Activated CD8-positive, alpha-beta memory T cell treated with anti-CD3 and anti-CD28 coated beads for 48 hours (primary cell): ENCODE measurements around the gene TRIM67.

Source experiments
- DNase-seq, 3 experiments: peaks; one replicate each; pipeline ENCODE4 v3.0.0-alpha.2; 2020; ENCODE audit warnings: low read depth in 2 of 3, low spot score in 2 of 3

Gene TRIM67

DNA sequence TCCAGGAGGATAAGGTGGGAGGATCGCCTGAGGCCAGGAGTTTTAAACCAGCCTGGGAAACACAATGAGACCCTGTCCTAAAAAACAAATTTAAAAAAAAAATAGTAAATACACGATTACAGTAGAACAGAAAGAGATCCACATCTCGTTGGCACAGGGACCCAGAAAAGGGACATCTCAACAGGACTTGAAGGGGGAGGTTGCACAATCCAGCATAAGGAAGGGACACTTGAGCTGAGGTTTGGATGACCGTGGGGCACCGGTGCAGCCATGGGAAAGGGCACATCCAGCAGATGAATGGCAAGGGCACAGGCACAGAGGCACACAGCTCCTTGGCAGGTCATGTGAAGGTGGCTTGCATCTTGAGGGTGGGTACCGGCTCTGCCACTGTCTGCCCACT lies 20.5 kb downstream of the TRIM67 start:
- no peak for DNase-seq

DNA sequence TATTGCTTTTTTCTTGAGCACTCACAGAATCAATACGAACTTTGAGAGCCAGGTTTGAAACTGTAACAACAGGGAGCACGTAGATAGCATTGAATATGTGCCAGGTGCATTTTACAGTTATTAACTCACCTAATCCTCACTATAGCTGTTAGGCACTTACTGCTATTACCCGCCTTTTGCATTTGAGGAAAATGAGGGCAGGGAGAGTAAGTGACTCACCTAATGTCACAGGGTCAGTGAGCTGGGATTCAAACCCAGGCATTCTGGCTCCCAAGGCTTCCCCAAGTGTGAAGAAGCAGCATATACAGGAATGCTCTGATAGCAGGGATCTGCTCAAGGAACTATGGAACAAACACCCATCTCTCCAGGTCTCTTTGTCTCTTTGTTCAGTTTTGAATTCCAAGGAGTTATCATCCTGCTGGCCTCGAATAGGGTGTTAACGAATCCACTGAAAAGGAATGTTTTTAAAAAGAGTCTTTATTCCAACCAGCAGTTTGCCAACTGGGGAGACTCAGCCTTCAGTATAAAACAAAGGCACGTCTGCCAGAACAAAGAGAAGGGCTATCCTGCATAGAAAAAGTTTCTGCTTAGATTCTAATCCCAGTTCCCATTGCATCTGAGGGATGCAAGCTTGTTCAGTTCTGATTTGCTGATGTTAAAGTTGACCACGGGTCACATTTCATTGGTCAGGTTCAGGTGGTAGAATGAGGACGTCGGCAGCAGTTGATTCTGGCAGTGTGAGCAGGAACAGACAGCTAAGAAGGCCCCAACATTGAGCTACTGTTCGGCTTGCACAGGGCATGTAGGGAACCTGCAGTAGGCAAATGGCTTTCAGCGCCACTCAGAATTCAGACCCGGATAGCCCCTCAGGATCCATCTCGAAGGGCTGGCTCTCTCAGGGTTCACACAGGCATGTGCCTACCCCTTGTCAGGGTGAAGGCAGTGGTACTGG lies 22.1 kb downstream of the TRIM67 start:
- DNase-seq: no peak

DNA sequence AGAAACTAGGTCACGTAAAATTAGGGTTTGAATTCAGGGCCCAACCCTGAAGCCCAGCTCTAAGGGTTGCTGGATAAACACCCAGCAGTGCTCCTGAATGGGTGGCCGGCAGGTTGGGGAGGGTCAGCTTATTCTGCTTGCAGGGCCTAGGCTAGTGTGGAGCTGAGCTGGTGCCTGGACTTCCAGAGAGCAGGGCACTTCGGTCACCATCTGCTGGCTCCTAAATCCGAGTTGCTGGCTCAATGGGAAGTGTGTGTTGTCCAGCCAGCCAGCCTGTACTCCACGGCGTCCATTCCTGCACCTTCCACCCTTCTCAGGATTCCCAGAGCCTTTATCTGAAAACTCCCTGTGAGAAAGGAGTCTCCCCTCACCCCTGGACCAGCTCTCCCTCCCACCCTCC lies 23.0 kb downstream of the TRIM67 start:
- DNase-seq: no peak

DNA sequence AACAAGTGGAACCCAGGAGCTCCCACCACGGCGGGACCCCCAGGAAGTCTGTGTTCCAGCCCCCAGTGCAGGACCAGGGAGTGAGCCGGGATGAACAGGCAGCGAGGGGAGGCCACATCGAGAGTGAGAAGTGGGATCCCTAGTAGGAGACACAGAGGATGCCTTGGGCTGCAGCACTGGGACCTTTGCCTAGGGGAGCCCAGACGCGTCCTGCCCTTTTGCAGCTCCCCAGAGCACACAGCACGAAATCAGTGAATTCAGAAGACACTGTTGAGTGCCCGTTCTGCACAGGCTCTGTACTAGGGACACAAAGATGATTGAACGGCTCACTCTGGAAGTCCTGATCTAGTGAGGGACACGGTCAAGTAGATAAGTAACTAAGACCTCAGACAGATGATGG lies 23.5 kb downstream of the TRIM67 start:
- no peak for DNase-seq

DNA sequence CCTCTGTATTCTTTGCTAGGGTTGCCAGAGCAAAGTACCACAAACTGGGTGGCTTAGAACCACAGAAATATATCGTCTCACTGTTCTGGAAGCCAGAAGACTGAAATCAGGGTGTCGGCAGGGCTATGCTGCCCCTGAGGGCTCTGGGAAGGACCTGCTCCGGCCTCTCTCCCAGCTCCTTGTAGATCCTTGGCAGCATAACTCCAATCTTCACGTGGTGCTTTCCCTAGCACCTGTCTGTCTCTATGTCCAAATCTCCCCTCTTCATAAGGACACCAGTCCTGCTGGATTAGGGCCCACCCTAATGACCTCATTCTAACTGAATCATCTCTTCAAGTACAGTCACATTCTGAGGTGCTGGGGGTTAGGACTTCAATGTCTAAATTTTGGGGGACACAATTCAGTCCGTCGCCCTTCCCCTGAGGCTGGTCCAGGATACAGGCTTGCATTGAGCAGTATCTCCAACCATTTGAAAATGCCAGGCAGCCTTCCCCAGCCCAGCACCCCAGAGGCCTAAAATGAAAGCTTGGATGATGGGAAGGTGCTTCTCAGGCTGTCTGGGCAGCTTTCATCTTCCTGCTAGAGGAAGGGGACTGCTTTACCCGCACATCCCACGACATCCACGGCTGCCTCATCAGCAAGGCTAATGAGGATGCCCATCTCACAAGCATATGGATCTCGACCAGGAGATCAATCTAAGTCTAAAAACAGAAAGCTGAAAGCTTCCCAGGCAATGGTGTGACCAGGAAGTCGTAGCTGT lies 24.7 kb downstream of the TRIM67 start:
- DNase-seq: no peak

DNA sequence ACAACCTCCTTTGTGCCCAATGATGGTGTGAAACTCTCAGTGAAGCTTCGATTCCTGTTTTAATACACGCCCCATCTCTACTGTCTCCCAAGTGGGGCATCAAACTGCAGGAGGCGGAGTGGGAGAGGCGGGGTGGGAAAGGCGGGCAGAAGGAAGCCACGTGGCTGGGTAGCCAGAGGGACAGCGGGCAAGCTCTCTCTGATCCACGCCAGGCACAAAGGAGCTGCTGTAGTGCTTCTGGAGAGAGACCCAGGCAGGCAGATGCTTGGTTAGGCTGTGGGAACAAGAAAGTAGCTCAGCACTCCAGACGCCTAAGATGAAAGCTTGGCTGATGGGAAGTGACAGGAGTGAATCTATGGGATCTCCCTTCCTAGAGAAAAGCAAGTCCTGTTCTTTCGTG lies 25.7 kb downstream of the TRIM67 start:
- no peak for DNase-seq

DNA sequence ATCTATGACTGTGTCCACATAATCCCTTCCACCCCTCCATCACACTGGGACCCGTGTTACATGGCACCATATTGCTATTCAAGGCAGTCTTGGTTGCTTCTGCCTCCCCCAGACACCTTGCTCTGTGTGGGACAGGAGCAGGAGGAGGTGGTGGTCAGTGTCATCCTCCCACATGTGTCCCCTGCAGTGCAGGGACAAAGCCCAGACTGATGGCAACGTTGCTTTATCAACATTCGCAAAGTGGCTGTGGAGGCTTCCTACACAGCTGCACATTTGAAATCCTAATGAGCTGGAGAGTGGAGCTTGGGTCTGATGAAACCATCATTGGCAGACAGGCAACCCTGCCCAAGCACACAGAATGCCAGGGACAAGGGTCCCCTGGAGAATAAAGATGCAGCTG lies 26.2 kb downstream of the TRIM67 start:
- DNase-seq: no peak

DNA sequence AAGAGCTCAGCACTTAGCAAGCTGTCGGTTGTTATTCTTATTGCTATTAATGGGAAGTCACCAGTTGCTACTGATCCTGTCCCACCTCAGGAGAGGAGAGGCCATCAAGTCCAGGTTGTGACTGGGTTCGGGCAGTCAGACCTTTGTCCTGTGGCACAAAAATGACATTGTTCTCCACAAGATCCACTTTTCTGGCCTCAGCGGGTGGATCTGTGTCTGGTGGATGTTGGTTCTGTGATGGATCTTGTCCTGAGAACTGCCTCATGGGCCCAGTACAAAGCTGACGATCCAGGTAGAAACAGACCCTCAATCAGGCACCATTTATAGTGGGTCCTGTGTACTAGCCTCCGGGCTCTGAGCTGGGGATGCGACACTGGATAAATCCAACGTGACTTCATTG lies 26.9 kb downstream of the TRIM67 start:
- no peak for DNase-seq

DNA sequence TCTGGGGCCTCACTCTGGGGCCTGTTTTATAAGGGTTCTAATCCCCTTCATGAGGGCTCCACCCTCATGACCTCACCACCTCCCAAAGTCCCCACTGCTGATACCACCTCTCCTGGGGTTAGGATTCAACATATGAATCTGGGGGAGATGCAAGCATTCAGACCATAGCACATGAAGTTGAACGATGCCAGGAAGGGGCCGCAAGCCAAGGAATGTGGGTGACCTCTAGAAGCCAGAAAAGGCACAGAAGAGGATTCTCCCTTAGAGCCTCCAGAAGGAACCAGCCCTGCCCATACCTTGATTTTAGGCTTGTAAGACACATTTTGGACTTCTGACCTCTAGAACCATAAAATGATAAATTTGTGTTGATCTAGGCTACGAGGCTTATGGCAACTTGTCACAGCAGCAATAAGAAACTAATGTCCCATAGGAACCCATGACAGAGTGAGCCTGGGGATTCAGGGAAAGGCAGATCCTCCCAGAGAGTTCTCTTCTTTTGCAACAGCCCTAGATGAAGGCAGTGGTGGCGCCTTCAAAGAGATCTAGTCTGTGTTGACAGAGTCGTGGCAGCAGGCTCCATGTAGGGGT lies 27.9 kb downstream of the TRIM67 start:
- DNase-seq: no peak

DNA sequence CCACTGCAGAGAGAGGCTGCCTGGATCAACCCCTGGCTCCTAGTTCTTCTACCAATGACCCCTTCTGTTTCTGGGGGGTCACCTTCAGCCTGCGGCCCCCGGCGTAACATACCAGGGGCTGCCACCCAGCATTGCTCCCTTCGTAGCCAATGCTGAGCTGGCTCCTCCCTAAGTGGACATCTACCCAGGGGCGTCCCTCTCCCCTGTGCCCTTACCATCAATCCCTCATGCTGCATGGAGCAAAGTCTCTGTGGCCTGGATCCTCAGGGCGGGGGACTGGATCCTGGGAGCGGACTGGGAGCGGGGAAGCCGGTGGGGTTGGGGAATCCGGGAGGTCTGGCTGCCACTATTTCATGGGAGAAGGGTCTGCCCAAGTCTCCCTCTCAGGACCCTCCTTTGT lies 28.6 kb downstream of the TRIM67 start:
- DNase-seq: no peak

DNA sequence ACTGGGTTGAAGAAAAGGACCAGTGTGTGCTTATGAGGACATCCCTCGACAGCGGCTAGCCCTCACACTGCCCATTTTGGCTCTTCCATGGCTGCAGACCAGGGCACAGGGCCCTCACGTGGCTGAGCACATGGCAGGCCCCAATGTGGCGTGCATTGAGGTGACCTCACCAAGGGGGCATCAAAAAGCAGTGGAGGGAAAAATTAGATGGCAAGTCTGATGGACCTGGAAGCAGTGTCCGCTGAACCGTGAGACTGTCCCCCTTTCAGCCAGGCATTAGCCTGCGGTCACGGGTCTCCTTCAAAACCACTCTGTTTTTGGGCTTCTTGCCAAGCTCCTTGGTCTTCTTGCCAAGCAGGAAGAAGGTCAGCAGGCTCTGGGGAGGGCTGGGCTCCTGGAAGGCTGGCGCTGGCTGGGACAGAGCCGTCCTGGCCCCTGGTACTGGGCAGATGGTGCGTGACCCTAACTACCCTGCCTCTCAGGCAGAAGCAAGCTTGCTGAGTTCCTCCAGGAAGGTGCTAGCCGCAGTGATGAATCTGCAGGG lies 30.8 kb downstream of the TRIM67 start:
- no peak for DNase-seq

DNA sequence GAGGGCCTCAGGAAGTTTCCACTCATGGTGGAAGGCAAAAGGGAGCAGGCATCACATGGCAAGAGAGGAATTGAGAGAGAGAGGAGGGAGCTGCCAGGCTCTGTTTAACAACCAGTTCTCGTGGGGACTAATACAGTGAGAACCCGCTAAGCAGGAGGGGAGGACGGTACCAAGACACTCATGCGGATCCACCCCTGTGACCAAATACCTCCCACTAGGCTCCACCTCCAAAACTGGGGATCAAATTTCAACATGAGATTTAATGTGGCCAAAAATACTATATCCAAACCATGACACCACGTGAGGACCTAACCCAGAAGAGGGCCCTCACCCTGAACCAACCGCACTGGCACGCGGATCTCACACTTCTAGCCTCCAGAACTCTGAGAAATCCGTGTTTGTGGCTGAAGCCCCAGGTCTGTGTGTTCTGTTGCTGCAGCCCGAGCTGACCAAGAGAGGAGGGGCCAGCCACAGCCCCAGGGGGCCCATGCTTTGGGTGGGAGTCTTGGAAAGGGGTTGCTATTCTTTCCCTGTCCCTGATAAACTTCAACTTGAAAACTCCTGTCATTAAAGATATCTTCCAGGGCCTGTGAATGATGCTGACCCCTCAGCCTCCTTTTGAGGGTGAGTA lies 32.0 kb downstream of the TRIM67 start:
- no peak for DNase-seq

DNA sequence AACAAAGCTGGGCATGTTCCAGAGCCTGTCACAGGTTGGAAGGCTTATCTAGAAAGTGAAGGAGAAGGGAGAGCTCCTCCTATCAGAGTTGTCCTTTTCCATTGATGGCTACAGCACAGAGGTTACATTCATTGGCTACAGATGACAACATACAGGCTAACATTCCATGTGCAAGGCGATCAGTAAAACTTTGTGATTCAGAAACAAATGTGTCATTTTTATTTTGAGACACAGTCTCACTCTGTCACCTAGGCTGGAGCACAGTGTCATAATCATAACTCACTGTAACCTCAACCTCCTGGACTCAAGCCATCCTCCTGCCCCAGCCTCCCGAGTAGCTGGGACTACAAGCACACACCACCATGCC lies 32.6 kb downstream of the TRIM67 start:
- DNase-seq: no peak

DNA sequence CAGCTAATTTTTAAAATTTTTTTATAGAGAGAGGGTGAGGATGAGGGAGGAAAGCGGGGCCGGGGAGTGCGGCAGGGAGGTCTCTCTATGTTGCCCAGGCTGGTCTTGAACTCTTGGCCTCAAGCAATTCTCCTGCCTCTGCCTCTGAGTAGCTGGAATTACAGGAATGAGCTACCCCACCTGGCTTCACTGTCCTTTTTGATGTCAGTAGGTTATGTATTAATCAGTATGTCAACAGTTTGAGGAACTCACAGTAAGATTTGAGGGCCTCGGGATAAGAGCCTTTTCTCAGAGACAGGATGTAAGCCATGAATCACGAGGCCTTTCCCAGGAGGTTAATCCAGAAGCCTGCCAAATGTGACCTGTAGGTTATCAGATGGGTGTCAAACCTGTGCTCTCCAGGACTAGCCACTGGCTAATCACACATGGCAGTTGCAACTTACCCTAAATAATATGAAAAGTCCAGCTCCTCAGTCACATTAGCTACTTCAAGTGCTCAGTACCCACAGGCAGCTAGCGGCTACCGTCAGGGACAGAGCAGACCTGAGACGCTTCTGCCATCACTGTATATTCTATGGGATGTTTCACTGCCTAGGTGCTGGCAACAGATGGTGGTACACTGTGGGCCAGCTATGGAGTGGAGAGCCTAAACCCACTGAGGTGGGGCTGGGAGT lies 33.1 kb downstream of the TRIM67 start:
- no peak for DNase-seq

DNA sequence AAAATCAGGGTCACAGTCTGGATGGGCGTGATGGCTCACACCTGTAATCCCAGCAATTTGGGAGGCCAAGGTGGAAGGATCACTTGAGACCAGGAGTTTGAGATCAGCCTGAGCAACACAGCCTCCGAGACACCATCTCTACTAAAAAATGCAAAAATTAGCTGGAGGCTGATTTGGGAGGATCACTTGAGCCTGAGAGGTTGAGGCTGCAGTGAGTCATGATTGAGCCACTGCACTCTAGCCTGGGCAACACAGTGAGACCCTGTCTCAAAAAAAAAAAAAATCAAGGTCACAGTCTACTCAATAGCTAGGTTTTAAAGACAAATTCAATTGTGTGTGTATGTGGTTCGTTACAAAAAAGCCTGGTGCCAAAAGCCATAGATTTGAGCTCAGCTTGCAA lies 34.4 kb downstream of the TRIM67 start:
- no peak for DNase-seq

DNA sequence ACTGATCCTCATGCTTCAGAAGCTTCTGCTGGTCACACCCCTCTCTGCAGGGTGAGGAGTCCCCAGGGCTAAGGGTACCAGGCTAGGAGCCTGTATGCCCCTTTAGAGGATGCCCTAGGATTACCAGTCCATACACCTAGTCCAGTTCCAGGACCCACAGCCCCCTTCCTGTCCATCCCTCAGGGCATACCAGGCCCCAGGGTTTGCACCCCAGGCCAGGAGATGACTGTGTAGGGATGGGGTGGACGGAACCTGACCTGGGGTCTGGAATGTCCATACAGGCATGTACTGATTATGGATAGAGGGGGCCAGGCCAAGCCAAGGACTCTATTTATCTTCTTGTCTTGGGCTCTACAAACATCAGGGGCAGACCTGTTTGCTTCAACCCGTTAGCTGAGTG lies 34.9 kb downstream of the TRIM67 start:
- DNase-seq: no peak

DNA sequence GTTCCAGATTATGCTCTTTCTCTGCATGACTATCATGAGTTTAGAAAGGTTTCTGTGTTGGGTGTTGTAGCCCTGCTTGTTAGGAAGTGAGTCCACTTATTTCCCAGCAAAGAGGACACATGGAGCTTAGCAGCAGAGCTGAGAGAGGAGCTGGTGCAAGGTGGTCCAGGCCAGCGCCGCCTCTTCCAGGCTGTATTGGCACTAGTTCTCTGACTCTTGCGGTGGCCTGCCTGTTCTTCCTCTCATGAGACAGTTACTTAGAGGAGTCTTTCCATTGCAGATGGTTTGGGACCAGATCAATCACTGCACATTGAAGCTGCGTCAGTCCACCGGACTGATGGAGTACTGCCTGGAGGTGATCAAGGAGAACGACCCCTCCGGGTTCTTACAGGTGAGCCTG lies 38.0 kb downstream of the TRIM67 start:
- DNase-seq: no peak

DNA sequence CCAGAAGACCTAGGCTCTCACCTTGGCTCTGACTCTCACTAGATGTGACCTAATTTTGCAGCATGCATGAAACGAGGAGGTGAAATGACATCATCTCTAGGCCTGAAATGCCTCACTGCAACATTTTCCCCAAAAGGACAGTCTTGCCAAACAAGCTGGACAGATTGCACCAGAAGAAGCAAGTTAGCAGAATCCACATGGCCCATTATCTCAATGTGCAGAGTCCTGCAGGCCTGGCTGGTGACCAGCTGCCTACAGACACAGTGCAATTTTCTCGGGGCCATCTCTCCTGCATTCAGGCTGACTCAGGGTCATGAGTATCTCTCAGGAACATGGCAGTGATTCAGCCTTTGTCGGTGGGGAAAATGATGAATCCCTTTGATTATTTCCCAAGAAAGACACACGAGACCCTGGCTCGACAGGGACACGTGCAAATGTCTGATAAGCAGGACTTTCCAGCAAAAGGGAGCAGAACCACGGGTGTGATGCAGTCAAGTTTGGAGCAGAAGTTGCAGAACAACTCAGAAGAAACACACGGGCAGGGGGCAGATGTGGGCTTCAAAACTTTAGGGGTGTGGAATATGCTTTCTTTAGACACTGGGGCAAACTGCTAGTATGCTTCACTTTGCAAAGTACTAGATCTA lies 38.7 kb downstream of the TRIM67 start:
- no peak for DNase-seq

DNA sequence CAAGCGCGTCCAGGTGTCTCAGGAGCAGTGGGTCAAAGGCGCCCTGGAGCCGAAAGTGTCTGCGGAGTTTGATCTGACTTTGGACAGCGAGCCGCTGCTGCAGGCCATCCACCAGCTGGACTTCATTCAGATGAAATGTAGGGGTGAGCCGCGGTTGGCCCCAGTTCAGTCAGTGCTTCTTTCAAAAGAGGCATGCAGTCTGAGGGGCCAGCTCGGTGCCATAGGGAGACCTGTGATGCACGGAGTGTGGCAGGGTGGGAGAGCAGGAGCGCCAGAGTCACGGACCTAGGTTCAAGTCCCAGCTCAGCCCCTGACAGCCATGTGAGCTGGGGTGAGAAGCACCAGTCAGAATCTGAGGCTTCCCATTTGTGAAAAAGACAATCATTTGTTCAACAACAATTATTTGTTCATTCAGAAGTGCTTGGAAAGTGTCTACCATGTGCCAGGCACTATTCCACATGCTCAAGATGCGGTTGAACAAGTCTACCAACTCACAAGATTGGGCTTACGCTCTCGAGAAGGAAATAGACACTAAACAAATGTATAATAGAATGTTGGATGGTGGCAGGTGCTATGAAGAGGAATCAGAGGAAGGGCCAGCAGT lies 39.6 kb downstream of the TRIM67 start:
- no peak for DNase-seq
